HEK293 (cell line): Measurements from ENCODE around the gene DCDC1.

Source experiments
- CTCF ChIP-seq: fragments of 450-650 bp; formaldehyde crosslinking; IDR thresholded peaks from 2 replicates; pipeline ENCODE4 v1.5.1; 2016; ENCODE audit warnings: missing biosample characterization, missing genetic modification characterization
- KLF1 ChIP-seq: fragments of 450-650 bp; formaldehyde crosslinking; IDR thresholded peaks from 2 replicates; pipeline ENCODE4 v1.5.1; 2016; ENCODE audit warnings: missing biosample characterization, missing genetic modification characterization
- REST ChIP-seq: fragments of 450-650 bp; formaldehyde crosslinking; IDR thresholded peaks from 2 replicates; pipeline ENCODE4 v1.5.1; 2016; ENCODE audit warnings: missing biosample characterization, missing genetic modification characterization
- ZBTB21 ChIP-seq: fragments of 450-650 bp; formaldehyde crosslinking; IDR thresholded peaks from 2 replicates; pipeline ENCODE4 v1.5.1; 2017; ENCODE audit warnings: missing biosample characterization, missing genetic modification characterization
- ZNF10 ChIP-seq: fragments of 450-650 bp; formaldehyde crosslinking; IDR thresholded peaks from 2 replicates; pipeline ENCODE4 v1.5.1; 2017; ENCODE audit warnings: missing biosample characterization, missing genetic modification characterization
- ZNF311 ChIP-seq: fragments of 450-650 bp; formaldehyde crosslinking; IDR thresholded peaks from 2 replicates; pipeline ENCODE4 v1.5.1; 2017; ENCODE audit warnings: missing biosample characterization, missing genetic modification characterization, borderline replicate concordance
- ZNF350 ChIP-seq: fragments of 450-650 bp; formaldehyde crosslinking; IDR thresholded peaks from 2 replicates; pipeline ENCODE4 v1.5.0; 2017; ENCODE audit warnings: missing biosample characterization, mild to moderate bottlenecking, missing genetic modification characterization
- ZNF423 ChIP-seq: fragments of 450-650 bp; formaldehyde crosslinking; IDR thresholded peaks from 2 replicates; pipeline ENCODE4 v1.5.1; 2016; ENCODE audit warnings: missing biosample characterization, missing genetic modification characterization
- ZNF449 ChIP-seq: fragments of 450-650 bp; formaldehyde crosslinking; IDR thresholded peaks from 2 replicates; pipeline ENCODE4 v1.5.1; 2017; ENCODE audit warnings: missing biosample characterization, mild to moderate bottlenecking, missing genetic modification characterization, moderate library complexity
- ZNF792 ChIP-seq: fragments of 450-650 bp; formaldehyde crosslinking; IDR thresholded peaks from 2 replicates; pipeline ENCODE4 v1.5.1; 2016; ENCODE audit warnings: missing biosample characterization, missing genetic modification characterization

GRCh38 chr11:31114442-31114841, 255.1 kb downstream of the DCDC1 start:
- TF ChIP-seq CTCF (tag by site-specific recombination) = no peak
- no peak for TF ChIP-seq ZNF350 (tag by site-specific recombination)
- no peak for TF ChIP-seq ZNF10 (tag by site-specific recombination)
- TF ChIP-seq KLF1 (tag by site-specific recombination) = no peak
- no peak for TF ChIP-seq ZNF792 (tag by site-specific recombination)
- TF ChIP-seq REST (tag by site-specific recombination) = no peak
- TF ChIP-seq ZBTB21 (tag by site-specific recombination) = no peak
- no peak for TF ChIP-seq ZNF449 (tag by site-specific recombination)
- no peak for TF ChIP-seq ZNF311 (tag by site-specific recombination)
- TF ChIP-seq ZNF423 (tag by site-specific recombination) = no peak
